GM13977 (cell line): ENCODE results near the gene POLD4.

Experiments used
- DNase-seq: peaks from one replicate; pipeline ENCODE4 v3.0.0; 2012; ENCODE audit warnings: low spot score
- CTCF ChIP-seq: IDR thresholded peaks from 2 replicates; pipeline ENCODE4 v1.5.1; 2012; ENCODE audit warnings: mild to moderate bottlenecking, control low read depth; ENCODE audit not compliant: insufficient read depth; ENCODE audit errors: extremely low read depth, missing control alignments
- in situ Hi-C: fragments of 300-500 bp; cut with MboI; formaldehyde crosslinking; loops from one replicate; pipeline ENCODE4 v1.12.0; 2022; ENCODE audit warnings: low sequenced_read_pairs, low pct_unique_long_range_greater_than_20kb, mixed read lengths, inconsistent platforms; ENCODE audit not compliant: unreplicated experiment

Gene POLD4

GRCh38 chr11:67357831-67358670, 4.7 kb upstream of the POLD4 start:
- in situ Hi-C loops = no loop called here
- TF ChIP-seq CTCF = no peak
- peak; percentile 2 for DNase-seq

GRCh38 chr11:67356864-67357561, 3.7 kb upstream of the POLD4 start:
- in situ Hi-C loops = no loop called here
- peak; percentile 81 for DNase-seq
- TF ChIP-seq CTCF = peak; percentile 90

- in situ Hi-C loops = no loop called here
- DNase-seq = no peak
- TF ChIP-seq CTCF = no peak
These were observed 3.1 kb upstream of the POLD4 start for GRCh38 chr11:67356387-67356863.

GRCh38 chr11:67355794-67356386, 2.5 kb upstream of the POLD4 start:
- in situ Hi-C loops = no loop called here
- DNase-seq = no peak
- TF ChIP-seq CTCF = no peak

GRCh38 chr11:67355023-67355793, 1.9 kb upstream of the POLD4 start:
- in situ Hi-C loops = no loop called here
- no peak for TF ChIP-seq CTCF
- no peak for DNase-seq
